Hepatocyte (in vitro differentiated cells): ENCODE results near the gene NEK9. TPM values are rescaled to one million over a fixed set of nuclear protein-coding genes. Genes with fewer than 3 reads are reported as not detected.

Experiments used
- DNase-seq: peaks from one replicate; pipeline ENCODE4 v3.0.0-alpha.2; 2016; ENCODE audit warnings: low spot score
- H2AFZ ChIP-seq: fragments of 200-600 bp; sonication (generic); 2 replicates; pipeline ENCODE4 v1.6.0; 2016; ENCODE audit warnings: antibody characterized with exemption, mild to moderate bottlenecking
- H3K27ac ChIP-seq: fragments of 200-600 bp; sonication (generic); 2 replicates; pipeline ENCODE4 v1.5.1; 2016; ENCODE audit warnings: mild to moderate bottlenecking
- H3K27me3 ChIP-seq: fragments of 200-600 bp; sonication (generic); 2 replicates; pipeline ENCODE4 v1.6.1; 2016
- H3K36me3 ChIP-seq: fragments of 200-600 bp; sonication (generic); replicated peaks from 2 replicates; pipeline ENCODE4 v1.5.1; 2016; ENCODE audit warnings: low read depth; ENCODE audit not compliant: insufficient read depth
- H3K4me1 ChIP-seq: fragments of 200-600 bp; sonication (generic); 2 replicates; pipeline ENCODE4 v1.5.1; 2016; ENCODE audit warnings: mild to moderate bottlenecking, moderate library complexity; ENCODE audit not compliant: insufficient read depth
- H3K4me2 ChIP-seq: fragments of 200-600 bp; sonication (generic); 2 replicates; pipeline ENCODE4 v1.6.0; 2016
- H3K4me3 ChIP-seq: fragments of 200-600 bp; sonication (generic); 2 replicates; pipeline ENCODE4 v1.5.1; 2016; ENCODE audit warnings: mild to moderate bottlenecking
- H3K79me2 ChIP-seq: fragments of 200-600 bp; sonication (generic); 2 replicates; pipeline ENCODE4 v1.6.0; 2017; ENCODE audit warnings: mild to moderate bottlenecking
- H3K9me2 ChIP-seq: fragments of 200-600 bp; sonication (generic); replicated peaks from 2 replicates; pipeline ENCODE4 v1.6.0; 2017; ENCODE audit warnings: mild to moderate bottlenecking; ENCODE audit not compliant: insufficient read depth
- H3K9me3 ChIP-seq: fragments of 200-600 bp; sonication (generic); 2 replicates; pipeline ENCODE4 v1.5.1; 2016; ENCODE audit warnings: low read depth, mild to moderate bottlenecking
- H4K20me1 ChIP-seq: fragments of 200-600 bp; sonication (generic); 2 replicates; pipeline ENCODE4 v1.6.0; 2016; ENCODE audit warnings: mild to moderate bottlenecking; ENCODE audit not compliant: insufficient read depth, poor library complexity, severe bottlenecking
- CTCF ChIP-seq: fragments of 200-600 bp; sonication (generic); IDR thresholded peaks from 2 replicates; pipeline ENCODE4 v1.5.1; 2016; ENCODE audit warnings: antibody characterized with exemption, mild to moderate bottlenecking; ENCODE audit not compliant: poor library complexity
- EZH2 ChIP-seq: fragments of 200-600 bp; sonication (generic); IDR thresholded peaks from 2 replicates; pipeline ENCODE4 v1.6.1; 2016; ENCODE audit warnings: antibody characterized with exemption, mild to moderate bottlenecking, borderline replicate concordance
- EZH2phosphoT487 ChIP-seq: fragments of 200-600 bp; sonication (generic); IDR thresholded peaks from one replicate; pipeline ENCODE4 v1.6.1; 2018; ENCODE audit warnings: antibody characterized with exemption, mild to moderate bottlenecking, low read depth, moderate library complexity; ENCODE audit not compliant: unreplicated experiment, severe bottlenecking
- WGBS: methylation state at CpG from one replicate; pipeline ENCODE4 v1.1.6; 2016; ENCODE audit warnings: low lambda C conversion rate; ENCODE audit errors: missing lambda C conversion rate; 5-methylcytosine and 5-hydroxymethylcytosine counted together
- polyA plus RNA-seq: library from polyadenylated mRNA; unstranded; fragments of >200 nt; fragmentation: Nextera tagmentation; extraction: Ambion mirVana; gene quantifications from 2 replicates; pipeline ENCODE4 v1.2.1, GENCODE V29; 2016
- total RNA-seq: library from RNA; depleted of rRNA; stranded (reverse); fragments of >200 nt; gene quantifications from 2 replicates; pipeline ENCODE4 v1.2.3, GENCODE V29; 2014

NEK9 gene
- total and polyA plus RNA-seq, 2 experiments from 2014 or later = 8.8 to 21.1 TPM

GRCh38 chr14:75092698-75093097 is 34.1 kb downstream of the NEK9 start:
- no peaks in the 10 kb centered on the region for H4K20me1 ChIP-seq
- no peak overlapping the region for H2AFZ ChIP-seq
- no peaks in the 10 kb centered on the region for H3K9me3 ChIP-seq
- H3K36me3 ChIP-seq = no peaks in the 10 kb centered on the region
- DNase-seq = no peak
- no peak overlapping the region for H3K4me2 ChIP-seq
- H3K79me2 ChIP-seq = no peaks in the 10 kb centered on the region
- H3K27me3 ChIP-seq = no peaks in the 10 kb centered on the region
- no peak for TF ChIP-seq EZH2phosphoT487
- no peak for TF ChIP-seq EZH2
- no peak for TF ChIP-seq CTCF
- no peak overlapping the region for H3K4me3 ChIP-seq
- no peaks in the 10 kb centered on the region for H3K4me1 ChIP-seq
- WGBS = 88% methylated on average over 2 of the region's 2 CpGs
- no peak overlapping the region for H3K27ac ChIP-seq
- no peaks in the 10 kb centered on the region for H3K9me2 ChIP-seq

- Histone ChIP-seq H3K36me3 (no peaks in the 10 kb centered on the region), H3K9me3 (no peaks in the 10 kb centered on the region), H3K79me2 (no peaks in the 10 kb centered on the region), H4K20me1 (no peaks in the 10 kb centered on the region), H3K27ac (no peak overlapping the region), H2AFZ (no peak overlapping the region), H3K4me1 (no peaks in the 10 kb centered on the region), H3K4me3 (no peak overlapping the region), H3K9me2 (no peaks in the 10 kb centered on the region), H3K4me2 (no peak overlapping the region), H3K27me3 (no peaks in the 10 kb centered on the region)
- 82% methylated on average over 8 of the region's 8 CpGs for WGBS
- no peak for TF ChIP-seq EZH2
- no peak for TF ChIP-seq EZH2phosphoT487
- no peak for TF ChIP-seq CTCF
- DNase-seq = no peak
Measured at GRCh38 chr14:75091251-75091650, 35.6 kb downstream of the NEK9 start.

- no peak for DNase-seq
- H4K20me1 ChIP-seq = no peaks in the 10 kb centered on the region
- H3K4me2 ChIP-seq = no peak overlapping the region
- no peak overlapping the region for H3K4me3 ChIP-seq
- no peaks in the 10 kb centered on the region for H3K9me3 ChIP-seq
- H3K4me1 ChIP-seq = no peaks in the 10 kb centered on the region
- TF ChIP-seq EZH2phosphoT487 (no peak), EZH2 (no peak), CTCF (no peak)
- no peak overlapping the region for H2AFZ ChIP-seq
- no peaks in the 10 kb centered on the region for H3K9me2 ChIP-seq
- H3K27ac ChIP-seq = no peak overlapping the region
- no peaks in the 10 kb centered on the region for H3K79me2 ChIP-seq
- H3K27me3 ChIP-seq = no peaks in the 10 kb centered on the region
- WGBS = 83% methylated on average over 3 of the region's 3 CpGs
- no peaks in the 10 kb centered on the region for H3K36me3 ChIP-seq
Measured at GRCh38 chr14:75090353-75090752, 36.5 kb downstream of the NEK9 start.
